Mucosa of gallbladder (tissue), 1 donor: ENCODE data around the gene SLC27A6. TPM values are rescaled to one million over a fixed set of nuclear protein-coding genes. Genes with fewer than 3 reads are reported as not detected.
"Not testable (repeated sequence)": the region's sequence is repeated elsewhere in the genome, so short reads cannot be mapped to it uniquely, and the experiment has no call there.

Experiments used
- DNase-seq: peaks from one replicate; pipeline ENCODE4 v3.0.0-alpha.2; 2020; ENCODE audit warnings: low spot score
- total RNA-seq: library from RNA; stranded (reverse); gene quantifications from one replicate; pipeline ENCODE4 v1.2.1, GENCODE V29; 2021
- donor health status: DM: no; HTN: no; CAD: no.

Gene SLC27A6, protein sequence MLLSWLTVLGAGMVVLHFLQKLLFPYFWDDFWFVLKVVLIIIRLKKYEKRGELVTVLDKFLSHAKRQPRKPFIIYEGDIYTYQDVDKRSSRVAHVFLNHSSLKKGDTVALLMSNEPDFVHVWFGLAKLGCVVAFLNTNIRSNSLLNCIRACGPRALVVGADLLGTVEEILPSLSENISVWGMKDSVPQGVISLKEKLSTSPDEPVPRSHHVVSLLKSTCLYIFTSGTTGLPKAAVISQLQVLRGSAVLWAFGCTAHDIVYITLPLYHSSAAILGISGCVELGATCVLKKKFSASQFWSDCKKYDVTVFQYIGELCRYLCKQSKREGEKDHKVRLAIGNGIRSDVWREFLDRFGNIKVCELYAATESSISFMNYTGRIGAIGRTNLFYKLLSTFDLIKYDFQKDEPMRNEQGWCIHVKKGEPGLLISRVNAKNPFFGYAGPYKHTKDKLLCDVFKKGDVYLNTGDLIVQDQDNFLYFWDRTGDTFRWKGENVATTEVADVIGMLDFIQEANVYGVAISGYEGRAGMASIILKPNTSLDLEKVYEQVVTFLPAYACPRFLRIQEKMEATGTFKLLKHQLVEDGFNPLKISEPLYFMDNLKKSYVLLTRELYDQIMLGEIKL
- 0.60 TPM for total RNA-seq

DNA sequence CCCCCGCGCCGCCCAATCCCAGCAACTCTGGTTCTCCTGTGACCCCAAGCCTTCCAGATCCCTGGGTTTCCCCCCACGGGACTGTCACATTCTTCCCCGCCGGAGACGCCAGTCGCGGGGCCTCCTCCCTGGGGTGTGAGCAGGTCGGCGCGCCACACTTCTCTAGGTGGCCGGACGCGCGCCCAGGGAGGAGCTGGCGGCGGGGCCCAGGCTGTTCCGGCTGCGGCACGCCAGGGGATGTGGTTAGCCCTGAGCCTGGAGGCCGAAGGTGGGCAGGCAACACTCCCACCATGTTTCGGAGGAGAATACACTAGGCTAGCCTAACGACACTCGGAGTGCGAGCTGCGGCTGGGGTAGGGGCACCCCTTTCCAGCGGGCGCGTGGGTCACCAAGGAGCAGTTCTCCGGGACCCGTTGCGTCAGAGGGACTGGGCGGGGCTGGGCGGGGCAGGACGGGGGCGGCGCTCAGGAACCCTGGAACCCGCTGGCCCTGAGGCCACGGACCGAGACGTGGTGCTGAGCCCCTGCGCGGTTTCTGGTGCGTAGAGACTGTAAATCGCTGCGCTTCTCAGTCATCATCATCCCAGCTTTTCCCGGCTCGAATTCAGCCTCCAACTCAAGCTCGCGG is at the start of gene SLC27A6:
Gene SLC27A6, plus strand, starts transcription at position 478 of the 627 bp plus-strand sequence. CDS start 650 bp downstream, outside the sequence.
- no peak for DNase-seq

DNA sequence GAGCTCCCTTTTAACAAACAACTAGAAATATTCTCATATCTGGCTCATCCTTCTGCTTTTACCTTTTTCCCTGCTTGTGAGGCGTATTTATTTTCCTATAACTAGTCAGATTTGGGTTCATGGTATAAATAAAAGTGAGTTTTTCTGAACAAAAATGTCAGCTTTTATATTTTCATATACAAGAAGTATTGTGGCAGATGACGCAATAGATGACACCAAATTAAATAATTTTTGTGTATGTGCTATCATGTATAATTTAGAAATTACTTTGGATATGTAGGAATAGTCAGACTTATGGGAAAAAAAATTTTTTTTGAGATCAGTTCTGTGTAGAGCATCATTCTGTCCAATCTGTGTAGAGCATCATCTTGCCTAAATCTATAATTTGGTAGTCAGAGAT is 45.7 kb upstream of the SLC27A6 start:
- DNase-seq, result no peak

DNA sequence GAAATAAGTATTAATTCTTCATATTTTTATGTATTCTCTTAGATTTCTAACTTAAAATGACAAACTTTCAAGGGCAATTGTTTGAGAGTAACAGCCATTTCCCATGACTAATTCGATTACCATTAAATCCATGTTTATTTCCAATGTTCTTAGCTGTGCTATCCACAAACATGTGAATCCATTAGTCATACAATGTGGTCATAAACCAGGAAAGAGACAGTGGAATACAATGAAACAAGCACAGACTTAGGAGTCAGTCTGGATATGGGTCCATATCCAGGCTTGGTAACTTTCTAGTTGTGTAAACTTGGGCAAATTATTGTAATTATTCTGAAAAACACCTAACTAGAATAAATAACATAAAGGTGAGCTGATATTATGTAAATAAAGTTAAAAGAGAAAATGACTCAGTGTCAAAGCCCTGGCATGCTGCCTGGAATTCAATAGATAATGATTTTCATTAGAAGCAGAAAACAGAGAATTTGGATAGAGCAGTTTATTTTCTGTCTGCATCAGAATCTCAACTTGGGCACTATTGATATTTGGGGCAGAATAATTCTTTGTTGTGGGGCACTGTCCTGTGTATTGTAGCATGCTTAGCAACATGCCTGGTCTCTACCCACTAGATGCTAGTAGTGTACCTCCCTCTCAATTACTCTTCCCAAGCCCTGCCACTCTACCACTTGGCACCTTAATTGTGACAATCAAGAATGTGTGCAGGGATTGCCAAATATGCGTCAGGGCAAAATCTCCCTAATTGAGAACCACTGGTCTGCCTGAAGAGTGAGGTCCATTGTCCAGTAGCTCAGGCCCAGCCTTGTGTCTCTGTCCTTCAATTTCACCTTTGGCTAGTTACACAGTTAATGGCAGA is 44.7 kb upstream of the SLC27A6 start:
- DNase-seq, result no peak

DNA sequence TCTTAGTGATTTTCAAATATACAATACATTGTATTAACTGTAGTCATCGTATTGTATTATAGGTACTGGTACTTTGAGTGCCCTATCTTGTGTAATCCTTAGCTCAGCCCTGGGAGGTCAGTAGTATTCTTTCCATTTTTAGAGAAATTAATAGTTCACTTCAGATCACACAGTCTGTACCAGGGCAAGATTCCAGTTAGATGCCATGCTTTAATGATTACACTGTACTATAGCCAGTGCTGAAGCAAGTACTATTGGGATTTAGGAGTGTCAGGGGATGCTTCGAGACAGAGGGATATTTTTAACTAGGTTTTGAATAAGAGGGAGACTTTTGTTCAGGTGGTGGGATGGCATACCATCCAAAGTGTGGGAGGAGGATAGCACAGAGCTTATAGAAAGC is 41.0 kb upstream of the SLC27A6 start:
- no peak for DNase-seq

DNA sequence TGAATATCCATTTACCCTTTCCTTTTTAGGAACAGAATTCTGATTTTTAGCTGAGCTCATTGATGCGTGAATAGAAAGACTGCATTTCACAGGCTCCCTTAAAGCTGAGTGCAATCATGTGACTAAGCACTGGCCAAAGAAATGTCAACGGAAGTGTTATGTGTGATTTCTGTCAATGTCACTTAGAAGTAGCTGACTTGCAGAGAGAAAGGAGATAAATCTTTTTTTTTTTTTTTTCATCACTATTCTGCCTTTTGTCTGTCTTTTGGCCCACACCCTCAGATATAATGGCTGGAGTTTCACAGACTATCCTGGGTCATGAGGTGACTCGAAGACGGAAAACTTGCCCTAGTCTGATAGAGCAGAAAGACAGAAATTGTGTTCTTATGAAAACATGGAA is 39.3 kb upstream of the SLC27A6 start:
- no peak for DNase-seq

DNA sequence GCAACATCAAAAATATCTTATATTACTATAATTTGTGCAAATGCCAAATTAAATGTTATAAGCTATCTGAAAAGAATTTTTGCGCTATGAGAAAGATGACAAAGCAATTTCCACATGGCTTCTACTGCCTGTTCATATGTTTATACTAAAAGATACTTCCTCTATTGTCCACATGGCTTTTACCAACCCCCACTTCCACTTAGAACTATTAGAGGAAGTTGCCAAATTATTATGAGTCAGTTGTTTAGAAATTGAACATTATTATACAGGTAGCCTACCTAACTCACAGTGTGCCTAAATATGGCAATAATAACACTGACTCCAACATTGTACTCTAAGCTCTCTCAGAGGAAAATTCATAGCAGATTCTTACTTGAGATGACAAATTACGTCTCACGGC is 37.6 kb upstream of the SLC27A6 start:
- no peak for DNase-seq

DNA sequence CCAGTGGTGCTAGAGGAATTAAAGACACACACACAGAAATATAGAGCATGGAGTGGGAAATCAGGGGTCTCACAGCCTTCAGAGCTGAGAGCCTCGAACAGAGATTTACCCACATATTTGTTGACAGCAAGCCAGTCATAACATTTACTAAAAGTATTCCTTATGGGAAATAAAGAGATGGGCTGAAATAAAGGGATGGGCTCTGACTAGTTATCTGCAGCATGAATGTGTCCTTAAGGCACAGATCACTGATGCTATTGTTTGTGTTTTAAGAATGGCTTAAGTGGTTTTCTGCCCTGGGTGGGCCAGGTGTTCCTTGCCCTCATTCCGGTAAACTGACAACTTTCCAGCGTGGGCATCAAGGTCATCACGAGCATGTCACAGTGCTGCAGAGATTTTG is 33.1 kb upstream of the SLC27A6 start:
- not testable (repeated sequence) for DNase-seq

DNA sequence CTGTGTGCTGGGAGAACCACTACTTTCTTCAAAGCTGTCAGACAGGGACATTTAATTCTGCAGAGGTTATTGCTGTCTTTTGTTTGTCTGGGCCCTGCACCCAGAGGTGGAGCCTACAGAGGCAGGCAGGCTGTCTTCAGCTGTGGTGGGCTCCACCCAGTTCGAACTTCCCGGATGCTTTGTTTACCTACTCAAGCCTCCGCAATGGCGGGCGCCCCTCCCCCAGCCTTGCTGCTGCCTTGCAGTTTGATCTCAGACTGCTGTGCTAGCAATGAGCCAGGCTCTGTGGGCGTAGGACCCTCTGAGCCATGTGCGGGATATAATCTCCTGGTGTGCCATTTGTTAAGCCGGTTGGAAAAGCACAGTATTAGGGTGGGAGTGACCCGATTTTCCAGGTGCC is 22.2 kb upstream of the SLC27A6 start:
- DNase-seq, result not testable (repeated sequence)

DNA sequence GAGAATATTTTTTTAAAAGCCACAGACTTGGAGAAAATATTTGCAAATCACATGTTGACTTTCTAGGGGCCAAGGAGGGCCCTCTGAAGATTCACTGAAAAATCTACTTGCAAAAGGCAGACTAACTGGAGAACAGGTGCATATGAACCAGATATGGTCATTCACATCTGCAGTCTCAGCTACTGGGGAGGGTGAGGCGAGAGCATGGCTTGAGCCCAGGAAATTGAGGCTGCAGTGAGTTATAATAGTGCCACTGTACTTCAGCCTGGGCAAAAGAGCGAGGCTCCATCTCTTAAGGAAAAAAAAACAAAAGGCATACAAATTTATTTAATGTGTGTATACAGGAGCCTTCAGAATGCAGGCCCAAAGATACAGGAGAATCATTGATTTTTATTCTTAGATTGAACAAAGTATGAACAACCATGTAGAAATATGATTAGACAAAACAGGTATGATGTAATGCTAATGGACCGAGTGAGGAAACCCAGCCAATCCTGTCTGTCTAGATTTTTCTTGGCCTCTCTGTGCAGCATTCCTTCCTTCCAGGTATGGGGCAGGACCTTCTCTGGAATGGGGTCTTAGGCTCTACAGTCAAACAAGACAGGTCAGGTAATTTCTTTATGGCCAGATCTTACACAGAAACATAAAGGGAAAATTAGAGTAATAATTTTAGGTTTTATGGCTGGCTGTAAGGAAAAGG is 15.3 kb upstream of the SLC27A6 start:
- DNase-seq, result no peak

DNA sequence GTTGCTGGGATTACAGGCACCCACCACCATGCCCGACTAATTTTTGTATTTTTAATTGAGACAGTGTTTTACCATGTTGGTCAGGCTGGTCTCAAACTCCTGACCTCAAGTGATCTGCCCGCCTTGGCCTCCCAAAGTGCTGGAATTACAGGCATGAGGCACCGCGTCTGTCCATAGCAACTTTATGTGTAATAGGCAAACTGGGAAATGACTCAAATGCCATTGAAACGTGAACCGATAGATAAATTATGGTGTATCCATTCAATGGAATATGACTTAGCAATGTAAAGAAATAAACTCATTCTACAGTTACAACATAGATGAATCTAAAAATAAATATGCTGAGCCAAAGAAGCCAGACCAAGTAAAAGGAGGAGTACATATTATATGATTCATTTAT is 14.0 kb upstream of the SLC27A6 start:
- not testable (repeated sequence) for DNase-seq

DNA sequence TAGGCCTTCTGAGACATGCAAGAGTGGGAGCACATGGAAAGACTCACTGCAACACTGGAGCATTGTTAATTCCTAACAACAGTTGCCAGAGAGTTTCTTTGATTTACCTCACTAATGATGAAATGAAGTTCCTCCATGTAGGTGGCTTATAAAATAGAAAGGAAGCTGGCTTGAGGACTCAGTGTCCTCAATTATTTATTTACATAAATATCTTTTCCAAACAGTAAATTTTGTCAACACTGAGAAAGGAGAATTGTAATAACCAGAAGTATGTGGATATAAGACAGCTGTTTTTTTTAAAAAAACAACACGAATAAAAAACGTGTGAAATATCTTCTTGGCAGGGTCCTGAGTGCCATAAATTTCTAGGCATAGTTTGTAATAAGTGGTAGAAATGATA is 9.1 kb upstream of the SLC27A6 start:
- no peak for DNase-seq

DNA sequence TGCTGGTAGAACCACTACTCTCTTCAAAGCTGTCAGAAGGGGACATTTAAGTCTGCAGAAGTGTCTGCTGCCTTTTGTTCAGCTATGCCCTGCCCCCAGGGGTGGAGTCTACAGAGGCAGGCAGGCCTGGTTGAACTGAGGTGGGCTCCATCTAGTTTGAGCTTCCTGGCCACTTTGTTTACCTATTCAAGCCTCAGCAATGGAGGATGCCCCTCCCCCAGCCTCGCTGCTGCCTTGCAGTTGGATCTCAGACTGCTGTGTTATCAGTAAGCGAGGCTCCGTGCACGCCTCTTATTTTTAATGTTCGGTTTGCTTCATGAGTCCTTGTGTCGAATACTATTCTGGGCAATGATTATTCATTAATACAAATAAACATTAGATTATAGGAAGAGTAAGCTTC is 3.1 kb upstream of the SLC27A6 start:
- no peak for DNase-seq

DNA sequence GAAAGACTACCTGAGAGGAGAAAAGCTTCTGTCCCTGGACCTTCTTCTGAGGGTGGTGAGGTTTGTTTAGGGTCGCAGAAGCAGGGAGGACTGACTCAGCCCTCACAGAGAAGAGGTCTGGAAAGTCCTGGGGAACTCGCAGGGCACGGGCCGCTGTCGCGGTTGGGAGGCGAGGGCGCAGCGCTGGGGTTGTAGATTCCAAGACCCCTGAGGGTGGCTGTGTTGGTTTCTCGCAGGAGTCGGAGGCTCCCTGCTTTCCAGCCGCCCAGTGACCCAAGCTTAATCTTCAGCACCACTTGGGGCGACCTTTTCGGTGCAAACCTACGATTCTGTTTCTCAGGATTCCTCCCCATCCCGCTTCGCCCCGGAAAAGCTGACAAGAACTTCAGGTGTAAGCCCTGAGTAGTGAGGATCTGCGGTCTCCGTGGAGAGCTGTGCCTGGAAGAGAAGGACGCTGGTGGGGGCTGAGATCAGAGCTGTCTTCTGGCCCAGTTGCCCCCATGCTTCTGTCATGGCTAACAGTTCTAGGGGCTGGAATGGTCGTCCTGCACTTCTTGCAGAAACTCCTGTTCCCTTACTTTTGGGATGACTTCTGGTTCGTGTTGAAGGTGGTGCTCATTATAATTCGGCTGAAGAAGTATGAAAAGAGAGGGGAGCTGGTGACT is 482 bp downstream of the SLC27A6 start:
- DNase-seq, result no peak

DNA sequence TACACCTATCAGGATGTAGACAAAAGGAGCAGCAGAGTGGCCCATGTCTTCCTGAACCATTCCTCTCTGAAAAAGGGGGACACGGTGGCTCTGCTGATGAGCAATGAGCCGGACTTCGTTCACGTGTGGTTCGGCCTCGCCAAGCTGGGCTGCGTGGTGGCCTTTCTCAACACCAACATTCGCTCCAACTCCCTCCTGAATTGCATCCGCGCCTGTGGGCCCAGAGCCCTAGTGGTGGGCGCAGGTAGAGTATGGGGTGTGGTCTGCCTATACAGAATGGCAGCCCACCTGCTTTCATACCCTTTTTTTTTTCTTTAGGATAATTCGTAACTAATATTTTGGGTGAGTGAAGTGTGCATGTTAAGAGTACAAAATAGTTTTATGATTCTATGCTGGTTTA is 1.1 kb downstream of the SLC27A6 start:
- no peak for DNase-seq

DNA sequence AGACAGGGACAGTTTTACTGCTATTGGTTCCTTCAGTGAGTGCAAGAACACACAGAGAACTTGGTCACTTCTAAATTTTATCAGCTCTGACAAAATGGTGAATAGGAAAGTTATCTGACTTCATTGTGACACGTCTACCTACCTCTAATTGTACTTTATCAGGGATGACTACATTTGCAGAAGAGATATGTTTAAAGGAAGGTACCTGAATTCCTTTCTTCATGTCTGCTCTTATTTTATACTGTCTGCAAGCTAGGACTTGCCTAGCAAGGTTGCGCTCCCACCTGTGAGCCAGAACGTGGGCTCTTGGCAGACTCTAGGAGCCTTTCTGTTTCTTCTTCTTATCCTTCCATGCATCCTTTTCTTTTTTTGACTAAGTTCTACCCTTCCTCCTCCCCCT is 1.6 kb downstream of the SLC27A6 start:
- no peak for DNase-seq

DNA sequence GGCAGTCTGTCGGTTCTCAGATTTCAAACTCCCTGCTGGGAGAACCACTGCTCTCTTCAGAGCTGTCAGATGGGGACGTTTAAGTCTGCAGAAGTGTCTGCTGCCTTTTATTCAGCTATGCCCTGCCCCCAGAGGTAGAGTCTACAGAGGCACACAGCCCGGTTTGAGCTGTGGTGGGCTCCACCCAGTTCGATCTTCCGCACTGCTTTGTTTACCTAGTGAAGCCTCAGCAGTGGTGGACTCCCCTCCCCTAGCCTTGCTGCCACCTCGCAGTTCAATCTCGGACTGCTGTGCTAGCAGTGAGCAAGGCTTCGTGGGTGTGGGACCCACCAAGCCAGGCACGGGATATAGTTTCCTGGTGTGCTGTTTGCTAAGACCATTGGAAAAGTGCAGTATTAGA is 8.0 kb downstream of the SLC27A6 start:
- DNase-seq, result no peak

DNA sequence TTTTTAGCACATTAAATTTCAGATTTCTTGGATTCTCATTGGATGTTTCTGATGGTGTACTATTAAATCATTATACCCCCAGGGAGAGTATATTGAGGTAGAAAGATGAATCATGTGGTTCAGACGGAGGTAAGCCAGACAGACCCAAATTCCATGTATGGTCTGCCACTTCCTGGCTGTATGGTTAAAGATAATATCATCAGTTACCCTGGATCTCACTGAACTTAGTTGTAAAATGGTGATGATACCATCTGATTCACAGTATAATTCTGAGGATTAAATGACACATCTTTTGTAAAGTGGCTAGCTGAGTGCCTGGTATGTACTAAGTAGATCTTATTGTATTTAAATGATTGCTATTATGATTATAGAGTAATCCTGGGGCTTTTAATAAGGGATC is 9.3 kb downstream of the SLC27A6 start:
- DNase-seq, result no peak

DNA sequence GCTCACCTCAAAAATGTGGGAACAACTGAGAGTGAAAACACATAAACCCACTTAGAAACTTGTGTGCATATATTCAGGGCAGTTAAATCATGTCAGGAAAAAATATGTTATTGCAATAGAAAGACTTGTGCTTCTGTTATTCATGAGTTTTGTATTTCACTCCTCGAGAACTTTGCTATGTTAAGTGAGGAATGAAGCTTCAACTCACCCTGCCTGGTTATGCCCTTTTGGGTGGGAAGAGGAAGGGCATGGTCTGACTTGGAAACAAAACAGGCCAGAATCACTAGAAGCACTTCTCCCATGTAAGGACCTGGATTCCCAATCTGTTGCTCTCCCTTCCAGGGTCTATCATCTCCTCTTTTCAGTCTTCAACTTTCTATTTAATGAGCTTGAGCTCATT is 14.5 kb downstream of the SLC27A6 start:
- no peak for DNase-seq

DNA sequence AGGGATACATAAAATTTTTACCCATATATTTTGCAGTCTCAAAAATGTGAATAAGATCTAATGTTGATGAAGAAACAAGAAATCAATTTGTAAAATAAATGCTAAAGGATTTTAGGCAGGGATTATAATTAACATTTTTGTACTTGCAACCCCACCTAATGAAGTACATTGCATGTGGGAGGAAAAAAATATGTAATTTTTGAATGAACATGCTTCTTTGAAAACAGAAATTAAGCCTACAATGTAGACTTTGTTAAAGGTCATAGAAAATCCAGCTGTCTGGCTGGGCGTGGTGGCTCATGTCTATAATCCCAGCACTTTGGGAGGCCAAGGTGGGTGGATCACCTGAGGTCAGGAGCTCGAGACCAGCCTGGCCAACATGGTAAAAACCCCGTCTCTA is 15.6 kb downstream of the SLC27A6 start:
- no peak for DNase-seq

DNA sequence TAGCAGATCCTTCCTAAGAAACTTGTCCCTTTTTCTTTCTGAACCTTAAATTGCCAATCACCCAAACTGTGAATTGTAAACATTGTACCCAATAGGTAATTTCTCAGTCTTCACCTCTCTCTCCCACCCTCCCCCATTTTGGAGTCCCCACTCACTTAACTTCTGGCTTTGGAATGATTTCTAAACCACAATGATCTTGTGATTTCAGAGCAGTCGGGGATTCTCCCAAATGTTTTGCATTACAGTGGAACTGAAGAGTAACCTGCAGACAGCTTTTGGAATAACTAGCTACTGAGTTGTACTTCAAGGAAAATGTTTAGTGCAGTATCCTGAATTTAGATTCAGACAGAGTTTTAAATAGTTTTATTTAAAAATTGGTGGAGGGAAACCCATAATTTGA is 19.2 kb downstream of the SLC27A6 start:
- no peak for DNase-seq

DNA sequence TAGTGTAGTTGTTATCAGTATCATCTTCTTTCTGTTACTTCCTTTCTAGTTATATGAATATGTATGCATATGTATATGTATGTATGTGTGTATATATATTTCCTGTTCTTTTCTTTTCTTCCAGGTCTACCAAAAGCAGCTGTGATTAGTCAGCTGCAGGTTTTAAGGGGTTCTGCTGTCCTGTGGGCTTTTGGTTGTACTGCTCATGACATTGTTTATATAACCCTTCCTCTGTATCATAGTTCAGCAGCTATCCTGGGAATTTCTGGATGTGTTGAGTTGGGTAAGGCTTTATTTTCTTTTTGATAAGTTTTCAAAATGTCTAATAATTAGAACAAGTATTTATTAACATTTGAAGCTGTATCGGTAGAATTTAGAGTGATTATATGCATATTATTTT is 23.2 kb downstream of the SLC27A6 start:
- DNase-seq, result no peak
